Measurements from ENCODE around the gene LRRN4CL. TPM values are rescaled to one million over a fixed set of nuclear protein-coding genes. Genes with fewer than 3 reads are reported as not detected.

Gene LRRN4CL
- total RNA-seq, 4 donors from 2014 or later = 3.7 to 6.4 (median 5.9) TPM

DNA sequence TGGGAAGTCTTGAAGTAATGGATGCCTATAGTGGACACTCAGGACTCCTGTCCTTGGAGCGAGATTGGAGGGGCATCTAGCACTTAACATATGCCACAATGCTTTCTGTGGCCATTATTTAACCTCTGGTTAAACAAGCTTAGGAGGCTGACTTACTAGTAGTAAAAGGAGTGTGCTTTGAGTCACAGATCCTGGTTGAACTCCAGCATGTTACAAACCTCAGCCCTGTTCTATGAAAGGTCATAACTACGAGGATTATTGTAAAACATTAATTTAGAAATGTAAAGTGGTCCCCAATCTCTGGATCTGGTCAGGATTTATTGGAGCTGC lies 16.2 kb downstream of the LRRN4CL start:
- no peak for ATAC-seq
- in situ Hi-C loops (cut with MboI; ENCODE audit: low sequenced_read_pairs in 4 of 4) = no loop called here
- DNase-seq = no peak
- Histone ChIP-seq H3K9me3 (no peaks in the 10 kb centered on the region), H3K4me1 (peaks cover 40 to 56% of the 10 kb centered on the region in 2 donors), H3K27me3 (no peaks in the 10 kb centered on the region), H3K36me3 (peaks cover 0 to 36% of the 10 kb centered on the region in 2 donors), H3K27ac (peak overlapping the region; percentile 78 to 91 (median 88)), H3K4me3 (peak overlapping the region in 1 of 4 donors; percentile 83)
- TF ChIP-seq, protein P1, sequence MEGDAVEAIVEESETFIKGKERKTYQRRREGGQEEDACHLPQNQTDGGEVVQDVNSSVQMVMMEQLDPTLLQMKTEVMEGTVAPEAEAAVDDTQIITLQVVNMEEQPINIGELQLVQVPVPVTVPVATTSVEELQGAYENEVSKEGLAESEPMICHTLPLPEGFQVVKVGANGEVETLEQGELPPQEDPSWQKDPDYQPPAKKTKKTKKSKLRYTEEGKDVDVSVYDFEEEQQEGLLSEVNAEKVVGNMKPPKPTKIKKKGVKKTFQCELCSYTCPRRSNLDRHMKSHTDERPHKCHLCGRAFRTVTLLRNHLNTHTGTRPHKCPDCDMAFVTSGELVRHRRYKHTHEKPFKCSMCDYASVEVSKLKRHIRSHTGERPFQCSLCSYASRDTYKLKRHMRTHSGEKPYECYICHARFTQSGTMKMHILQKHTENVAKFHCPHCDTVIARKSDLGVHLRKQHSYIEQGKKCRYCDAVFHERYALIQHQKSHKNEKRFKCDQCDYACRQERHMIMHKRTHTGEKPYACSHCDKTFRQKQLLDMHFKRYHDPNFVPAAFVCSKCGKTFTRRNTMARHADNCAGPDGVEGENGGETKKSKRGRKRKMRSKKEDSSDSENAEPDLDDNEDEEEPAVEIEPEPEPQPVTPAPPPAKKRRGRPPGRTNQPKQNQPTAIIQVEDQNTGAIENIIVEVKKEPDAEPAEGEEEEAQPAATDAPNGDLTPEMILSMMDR (IDR thresholded peaks at IDR 0.05 in 4 of 5, conservative IDR thresholded peaks at IDR 0.05 in 1 of 5) = no peak
- no peak for TF ChIP-seq POLR2A (IDR thresholded peaks at IDR 0.05)
- intact Hi-C loops (cut with DNase I; ENCODE audit: low total_unique reads) = no loop called here

DNA sequence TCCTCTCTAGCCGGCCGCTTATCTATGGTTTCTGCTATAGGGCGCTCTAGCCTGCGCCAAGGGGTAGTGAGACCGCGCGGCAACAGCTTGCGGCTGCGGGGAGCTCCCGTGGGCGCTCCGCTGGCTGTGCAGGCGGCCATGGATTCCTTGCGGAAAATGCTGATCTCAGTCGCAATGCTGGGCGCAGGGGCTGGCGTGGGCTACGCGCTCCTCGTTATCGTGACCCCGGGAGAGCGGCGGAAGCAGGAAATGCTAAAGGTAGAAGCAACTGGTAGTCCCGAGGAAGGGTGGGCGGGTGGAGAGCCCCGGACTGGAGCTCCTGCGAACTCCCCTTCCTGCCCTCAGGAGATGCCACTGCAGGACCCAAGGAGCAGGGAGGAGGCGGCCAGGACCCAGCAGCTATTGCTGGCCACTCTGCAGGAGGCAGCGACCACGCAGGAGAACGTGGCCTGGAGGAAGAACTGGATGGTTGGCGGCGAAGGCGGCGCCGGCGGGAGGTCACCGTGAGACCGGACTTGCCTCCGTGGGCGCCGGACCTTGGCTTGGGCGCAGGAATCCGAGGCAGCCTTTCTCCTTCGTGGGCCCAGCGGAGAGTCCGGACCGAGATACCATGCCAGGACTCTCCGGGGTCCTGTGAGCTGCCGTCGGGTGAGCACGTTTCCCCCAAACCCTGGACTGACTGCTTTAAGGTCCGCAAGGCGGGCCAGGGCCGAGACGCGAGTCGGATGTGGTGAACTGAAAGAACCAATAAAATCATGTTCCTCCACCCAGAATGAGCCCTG lies 17.5 kb downstream of the LRRN4CL start, which contains the start of the genes LBHD1 and UQCC3:
Gene LBHD1, minus strand, starts transcription at position 660 of the 782 bp plus-strand sequence. CDS start 2,236 bp downstream, outside the sequence.
Gene UQCC3, plus strand, starts transcription at position 66 of the 782 bp plus-strand sequence. Its CDS starts 73 bp downstream, at position 139.
- in situ Hi-C loops (cut with MboI; ENCODE audit: low sequenced_read_pairs in 4 of 4) = no loop called here
- peaks cover 40 to 55% of the 10 kb centered on the region in 2 donors for H3K4me1 ChIP-seq

DNA sequence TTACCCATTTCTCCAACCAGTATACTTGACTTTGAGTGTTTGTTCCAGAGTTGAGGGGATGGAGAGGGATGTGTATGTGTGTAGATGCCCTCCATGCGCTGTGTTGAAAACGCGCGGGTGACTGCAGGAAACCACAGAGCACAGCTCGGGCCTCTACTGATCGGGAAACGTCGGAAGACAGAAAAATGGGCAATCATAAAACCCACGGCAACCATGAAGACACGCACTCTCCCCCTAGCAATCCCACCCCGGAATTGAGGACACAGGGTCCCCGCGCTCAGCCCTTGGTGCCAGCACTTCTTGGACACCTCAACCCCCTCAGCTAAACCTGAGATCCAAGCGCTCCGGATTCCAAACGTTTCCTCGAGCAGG lies 18.1 kb downstream of the LRRN4CL start:
- TF ChIP-seq, protein P1 (IDR thresholded peaks at IDR 0.05 in 4 of 5, conservative IDR thresholded peaks at IDR 0.05 in 1 of 5) = no peak
- no peak for TF ChIP-seq POLR2A (IDR thresholded peaks at IDR 0.05)
- in situ Hi-C loops (cut with MboI; ENCODE audit: low sequenced_read_pairs in 4 of 4) = no loop called here

More for the DNA sequence above, 17.5 kb downstream of the LRRN4CL start, which contains the start of the genes LBHD1 and UQCC3:
- H3K36me3 ChIP-seq = peaks cover 0 to 32% of the 10 kb centered on the region in 2 donors
- TF ChIP-seq POLR2A (IDR thresholded peaks at IDR 0.05) = peak; percentile 53 to 64
- TF ChIP-seq, protein P1 (IDR thresholded peaks at IDR 0.05 in 4 of 5, conservative IDR thresholded peaks at IDR 0.05 in 1 of 5) = no peak
- no peaks in the 10 kb centered on the region for H3K9me3 ChIP-seq
- no peaks in the 10 kb centered on the region for H3K27me3 ChIP-seq
- peak within 1 kb of the TSS; percentile 78 to 91 (median 88) for H3K27ac ChIP-seq
- DNase-seq = peak; percentile 64 to 73
- intact Hi-C loops (cut with DNase I; ENCODE audit: low total_unique reads) = no loop called here
- peak within 1 kb of the TSS; percentile 67 to 91 (median 81) for H3K4me3 ChIP-seq
- ATAC-seq = peak; percentile 82 to 87

DNA sequence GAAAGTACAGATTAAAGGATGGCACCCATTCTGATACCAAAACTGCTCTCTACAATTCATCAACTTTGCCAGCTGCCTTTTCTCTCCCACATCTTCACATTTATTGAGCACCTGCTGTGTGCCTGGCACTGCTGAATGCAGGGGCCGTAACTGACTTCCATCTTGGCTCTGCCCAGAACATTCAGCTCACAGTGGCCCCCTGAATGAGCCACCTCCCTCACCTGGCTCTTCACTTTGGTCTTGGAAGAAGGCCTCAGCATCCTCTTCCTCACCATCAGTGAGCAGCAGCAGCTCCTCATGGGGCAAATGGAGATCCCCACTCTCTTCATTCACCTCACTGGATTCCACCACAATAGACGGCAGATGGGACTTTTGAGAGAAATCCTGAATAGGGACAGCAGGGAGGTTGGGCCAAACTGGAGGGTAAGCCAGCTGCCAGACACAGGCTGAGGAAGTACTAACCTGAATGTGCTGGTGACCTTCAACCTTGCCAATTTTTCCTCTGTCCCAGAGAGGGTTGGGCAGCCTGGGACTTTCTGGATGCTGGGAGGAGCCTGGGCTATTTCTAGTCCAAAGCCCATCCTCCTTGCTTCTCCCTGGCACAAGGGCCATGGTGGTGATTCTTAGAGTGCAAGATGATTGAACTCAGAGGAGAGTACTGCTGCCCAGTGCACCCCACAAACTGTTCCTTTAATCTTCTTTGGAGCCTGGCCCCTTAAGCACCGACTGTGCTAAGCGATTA lies 19.7 kb downstream of the LRRN4CL start:
- no peak for DNase-seq

More for the DNA sequence above, 18.1 kb downstream of the LRRN4CL start:
- intact Hi-C loops (cut with DNase I; ENCODE audit: low total_unique reads) = no loop called here
- Histone ChIP-seq H3K4me1 (peaks cover 42 to 55% of the 10 kb centered on the region in 2 donors), H3K27ac (peak overlapping the region; percentile 78 to 91 (median 88)), H3K36me3 (peaks cover 0 to 26% of the 10 kb centered on the region in 2 donors), H3K27me3 (no peaks in the 10 kb centered on the region), H3K4me3 (peak overlapping the region; percentile 67 to 91 (median 81)), H3K9me3 (no peaks in the 10 kb centered on the region)
- DNase-seq = no peak
- ATAC-seq = peak; percentile 9 to 32

More for the DNA sequence above, 19.7 kb downstream of the LRRN4CL start:
- intact Hi-C loops (cut with DNase I; ENCODE audit: low total_unique reads) = no loop called here
- no peak for ATAC-seq
- in situ Hi-C loops (cut with MboI; ENCODE audit: low sequenced_read_pairs in 4 of 4) = no loop called here
- Histone ChIP-seq H3K36me3 (peaks cover 0 to 24% of the 10 kb centered on the region in 2 donors), H3K27me3 (no peaks in the 10 kb centered on the region), H3K4me1 (peaks cover 45 to 52% of the 10 kb centered on the region in 2 donors), H3K4me3 (no peak overlapping the region), H3K27ac (peak overlapping the region in 3 of 4 donors; percentile 41 to 91 (median 90)), H3K9me3 (no peaks in the 10 kb centered on the region)
- TF ChIP-seq POLR2A (IDR thresholded peaks at IDR 0.05) = no peak
- TF ChIP-seq, protein P1 (IDR thresholded peaks at IDR 0.05 in 4 of 5, conservative IDR thresholded peaks at IDR 0.05 in 1 of 5) = no peak

Measured in gastrocnemius medialis (tissue), 4 donors.